ENCODE data around the gene GRHPR. TPM values are rescaled to one million over a fixed set of nuclear protein-coding genes. Genes with fewer than 3 reads are reported as not detected.
"Not testable (repeated sequence)": the region's sequence is repeated elsewhere in the genome, so short reads cannot be mapped to it uniquely, and the experiment has no call there.

Gene GRHPR
- total RNA-seq, 4 donors from 2014 or later, result 120 to 181 (median 141) TPM

- 43 to 51% methylated on average over 7 of the region's 7 CpGs for WGBS, 2 donors
- intact Hi-C loops (cut with DNase I; ENCODE audit: low total_unique reads), result no loop called here
- no peak for DNase-seq (ENCODE audit: low spot score in 2 of 2)
- TF ChIP-seq POLR2A (IDR thresholded peaks at IDR 0.05), result no peak
- no peak for TF ChIP-seq CTCF (IDR thresholded peaks at IDR 0.05)
- no peak overlapping the region for H3K4me3 ChIP-seq (ENCODE audit: low read depth, poor library complexity, severe bottlenecking)
Observed at GRCh38 chr9:37390759-37391158, 31.7 kb upstream of the GRHPR start.

DNA sequence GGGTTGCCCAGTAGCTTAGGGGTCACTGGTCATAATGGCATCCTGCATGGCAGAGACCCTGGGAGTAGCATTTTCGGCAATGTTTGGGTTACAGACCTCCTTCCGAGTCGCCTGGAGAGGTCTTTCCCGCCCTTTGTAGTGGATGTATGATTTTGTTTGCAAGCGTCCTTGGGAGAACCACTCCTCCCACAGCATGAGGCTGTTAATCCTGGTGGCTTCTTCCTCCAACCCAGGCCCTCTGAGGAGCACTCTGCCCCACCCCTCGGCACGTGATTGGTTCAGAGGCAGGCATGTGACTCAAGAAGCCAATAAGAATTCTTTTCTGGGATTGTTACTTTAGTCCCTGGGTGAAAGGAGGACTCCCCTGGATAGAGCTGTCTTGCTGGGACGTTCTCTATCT is 30.2 kb upstream of the GRHPR start:
- 87 to 89% methylated on average over 8 of the region's 8 CpGs for WGBS, 2 donors

DNA sequence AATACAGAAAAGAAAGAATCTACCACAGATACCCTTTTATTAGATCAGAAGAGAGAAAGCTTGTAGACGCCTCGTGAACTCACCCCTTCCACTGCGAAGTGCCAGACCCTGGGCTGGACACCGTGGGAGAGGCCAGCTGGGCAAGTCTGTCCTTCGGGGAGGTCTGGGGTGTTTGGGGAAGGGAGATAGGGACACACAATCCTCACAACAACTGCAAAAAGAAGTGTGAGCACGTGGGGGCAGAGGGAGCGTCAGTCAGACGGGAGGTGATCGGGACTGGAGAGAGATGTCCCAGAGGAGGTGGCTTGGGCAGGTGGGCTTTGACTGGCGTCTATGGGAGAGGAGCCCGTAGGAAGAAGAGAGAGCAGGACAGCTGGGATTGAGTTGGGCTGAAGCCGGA is 27.3 kb upstream of the GRHPR start:
- no peak for DNase-seq (ENCODE audit: low spot score in 2 of 2)
- TF ChIP-seq POLR2A (IDR thresholded peaks at IDR 0.05) (no peak), CTCF (IDR thresholded peaks at IDR 0.05) (no peak)
- intact Hi-C loops (cut with DNase I; ENCODE audit: low total_unique reads), result no loop called here
- 74 to 79% methylated on average over 11 to 12 of the region's 12 CpGs for WGBS, 2 donors
- H3K4me3 ChIP-seq (ENCODE audit: low read depth, poor library complexity, severe bottlenecking), result no peak overlapping the region

More for the DNA sequence above, 30.2 kb upstream of the GRHPR start:
- TF ChIP-seq POLR2A (IDR thresholded peaks at IDR 0.05) (no peak), CTCF (IDR thresholded peaks at IDR 0.05) (no peak)
- DNase-seq (ENCODE audit: low spot score in 2 of 2), result no peak
- intact Hi-C loops (cut with DNase I; ENCODE audit: low total_unique reads), result no loop called here
- no peak overlapping the region for H3K4me3 ChIP-seq (ENCODE audit: low read depth, poor library complexity, severe bottlenecking)

DNA sequence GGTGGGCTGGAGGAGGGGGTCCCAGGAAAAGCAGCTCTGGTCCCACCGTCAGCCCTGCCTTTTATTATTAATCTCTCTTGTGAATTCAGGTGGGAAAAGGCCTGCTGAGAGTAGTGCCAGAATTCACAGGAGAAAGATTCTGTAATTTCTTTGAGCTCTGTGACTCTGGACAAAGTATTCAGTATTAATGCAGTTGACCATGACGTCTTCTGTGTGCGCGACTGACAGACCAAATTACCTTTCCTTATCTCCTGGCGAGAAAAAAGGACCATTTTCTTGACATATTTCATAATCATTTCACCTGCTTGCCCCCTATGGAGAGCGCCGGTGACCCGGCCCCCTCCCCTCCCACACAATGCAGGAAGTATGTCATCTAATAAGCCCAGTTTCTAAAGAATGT is 26.8 kb upstream of the GRHPR start:
- no peak for TF ChIP-seq CTCF (IDR thresholded peaks at IDR 0.05)
- no peak for TF ChIP-seq POLR2A (IDR thresholded peaks at IDR 0.05)
- intact Hi-C loops (cut with DNase I; ENCODE audit: low total_unique reads), result no loop called here
- 83 to 87% methylated on average over 8 of the region's 8 CpGs for WGBS, 2 donors

DNA sequence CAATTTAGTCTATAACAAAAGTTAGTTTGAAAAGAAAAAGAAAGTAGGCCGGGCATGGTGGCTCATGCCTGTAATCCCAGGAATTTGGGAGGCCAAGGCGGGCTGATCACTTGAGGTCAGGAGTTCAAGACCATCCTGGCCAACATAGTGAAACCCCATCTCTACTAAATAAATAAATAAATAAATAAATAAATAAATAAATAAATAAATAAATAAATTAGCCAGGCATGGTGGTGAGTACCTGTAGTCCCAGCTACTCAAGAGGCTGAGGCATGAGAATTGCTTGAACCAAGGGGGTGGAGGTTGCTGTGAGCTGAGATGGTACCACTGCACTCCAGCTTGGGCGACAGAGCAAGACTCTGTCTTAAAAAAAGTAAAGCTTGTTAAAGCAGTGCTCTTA is 24.5 kb upstream of the GRHPR start:
- 95 to 97% methylated on average over 3 of the region's 3 CpGs for WGBS, 2 donors
- intact Hi-C loops (cut with DNase I; ENCODE audit: low total_unique reads); DNase-seq (ENCODE audit: low spot score in 2 of 2); H3K4me3 ChIP-seq (ENCODE audit: low read depth, poor library complexity, severe bottlenecking): not testable (repeated sequence)

More for the DNA sequence above, 26.8 kb upstream of the GRHPR start:
- H3K4me3 ChIP-seq (ENCODE audit: low read depth, poor library complexity, severe bottlenecking), result no peak overlapping the region
- DNase-seq (ENCODE audit: low spot score in 2 of 2), result no peak

DNA sequence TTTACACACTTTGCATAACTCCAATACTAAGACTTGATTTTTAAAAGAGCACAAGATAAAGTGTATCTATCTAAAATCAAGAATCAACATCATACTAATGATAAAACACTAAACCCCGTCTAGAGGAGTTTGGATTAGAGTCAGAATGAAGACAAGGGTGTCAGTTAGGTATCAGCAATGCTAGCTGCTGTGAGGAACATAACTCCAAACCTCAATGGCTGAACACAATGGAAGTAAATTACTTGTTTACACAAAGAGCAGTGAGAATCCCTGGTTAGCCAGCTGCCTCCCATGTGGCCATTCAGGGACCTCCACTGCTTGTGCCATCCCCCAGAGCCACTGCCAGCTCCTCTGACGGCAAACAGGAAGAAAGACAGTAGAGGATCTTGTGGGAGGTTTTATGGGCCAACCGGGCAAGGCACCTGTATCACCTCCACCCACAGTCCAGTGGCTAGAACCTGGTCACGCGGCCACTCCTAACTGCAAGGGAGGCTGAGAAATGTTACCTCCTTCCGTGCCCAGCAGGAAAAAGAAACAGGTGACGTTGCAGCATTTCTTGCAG is 24.0 kb upstream of the GRHPR start:
- TF ChIP-seq CTCF (IDR thresholded peaks at IDR 0.05), result no peak
- no peak for TF ChIP-seq POLR2A (IDR thresholded peaks at IDR 0.05)
- DNase-seq (ENCODE audit: low spot score in 2 of 2), result no peak
- 76 to 94% methylated on average over 7 of the region's 7 CpGs for WGBS, 2 donors
- no peak overlapping the region for H3K4me3 ChIP-seq (ENCODE audit: low read depth, poor library complexity, severe bottlenecking)
- intact Hi-C loops (cut with DNase I; ENCODE audit: low total_unique reads), result no loop called here

All from lower leg skin (tissue), 4 donors.